ENCODE data around the gene ALDH1A1.

The ALDH1A1 gene

DNA sequence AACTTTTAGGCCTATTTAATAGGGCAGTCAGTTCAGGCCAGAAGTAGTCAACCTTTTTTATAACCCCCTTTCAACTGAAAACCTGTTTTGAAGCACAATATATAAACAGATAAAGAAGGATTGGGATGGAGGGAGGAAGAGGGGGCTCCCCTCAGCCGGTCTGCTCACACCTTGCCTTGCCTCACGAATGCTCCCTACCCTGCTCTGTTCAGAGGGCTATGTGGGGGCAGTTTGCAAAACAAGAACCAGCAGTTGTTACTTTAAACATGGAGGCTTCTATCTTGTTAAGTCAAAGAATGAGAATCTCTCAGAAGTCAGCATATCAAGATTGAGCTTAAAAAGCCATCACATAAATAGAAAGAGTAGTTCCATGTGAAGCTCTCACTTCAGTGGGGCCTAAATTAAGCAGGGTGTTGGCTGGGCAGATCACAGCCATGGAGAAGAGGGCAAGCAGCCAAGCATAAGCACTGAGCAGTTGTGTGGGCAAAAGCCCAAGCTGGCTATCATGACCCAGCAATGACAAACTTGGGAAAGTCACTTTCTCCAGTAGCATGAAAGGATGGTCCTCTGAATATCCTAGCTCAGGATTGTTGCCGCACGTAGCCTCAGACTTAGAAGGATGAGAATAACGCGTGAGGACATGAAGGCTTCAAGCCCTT, 70.6 kb downstream of the ALDH1A1 start:
- TF ChIP-seq TAF1 (IDR thresholded peaks at IDR 0.05; ENCODE audit: borderline replicate concordance, insufficient read depth, low read length) (no peak), FOXP2 (optimal IDR thresholded peaks at IDR 0.05; ENCODE audit: borderline replicate concordance, extremely low read depth, extremely low read length, insufficient read depth) (no peak), SIN3A (IDR thresholded peaks at IDR 0.05; ENCODE audit: borderline replicate concordance, insufficient read depth, low read length) (no peak), POLR2AphosphoS5 (IDR thresholded peaks at IDR 0.05; ENCODE audit: low read depth, low read length) (no peak)
- TF ChIP-seq, protein P1, sequence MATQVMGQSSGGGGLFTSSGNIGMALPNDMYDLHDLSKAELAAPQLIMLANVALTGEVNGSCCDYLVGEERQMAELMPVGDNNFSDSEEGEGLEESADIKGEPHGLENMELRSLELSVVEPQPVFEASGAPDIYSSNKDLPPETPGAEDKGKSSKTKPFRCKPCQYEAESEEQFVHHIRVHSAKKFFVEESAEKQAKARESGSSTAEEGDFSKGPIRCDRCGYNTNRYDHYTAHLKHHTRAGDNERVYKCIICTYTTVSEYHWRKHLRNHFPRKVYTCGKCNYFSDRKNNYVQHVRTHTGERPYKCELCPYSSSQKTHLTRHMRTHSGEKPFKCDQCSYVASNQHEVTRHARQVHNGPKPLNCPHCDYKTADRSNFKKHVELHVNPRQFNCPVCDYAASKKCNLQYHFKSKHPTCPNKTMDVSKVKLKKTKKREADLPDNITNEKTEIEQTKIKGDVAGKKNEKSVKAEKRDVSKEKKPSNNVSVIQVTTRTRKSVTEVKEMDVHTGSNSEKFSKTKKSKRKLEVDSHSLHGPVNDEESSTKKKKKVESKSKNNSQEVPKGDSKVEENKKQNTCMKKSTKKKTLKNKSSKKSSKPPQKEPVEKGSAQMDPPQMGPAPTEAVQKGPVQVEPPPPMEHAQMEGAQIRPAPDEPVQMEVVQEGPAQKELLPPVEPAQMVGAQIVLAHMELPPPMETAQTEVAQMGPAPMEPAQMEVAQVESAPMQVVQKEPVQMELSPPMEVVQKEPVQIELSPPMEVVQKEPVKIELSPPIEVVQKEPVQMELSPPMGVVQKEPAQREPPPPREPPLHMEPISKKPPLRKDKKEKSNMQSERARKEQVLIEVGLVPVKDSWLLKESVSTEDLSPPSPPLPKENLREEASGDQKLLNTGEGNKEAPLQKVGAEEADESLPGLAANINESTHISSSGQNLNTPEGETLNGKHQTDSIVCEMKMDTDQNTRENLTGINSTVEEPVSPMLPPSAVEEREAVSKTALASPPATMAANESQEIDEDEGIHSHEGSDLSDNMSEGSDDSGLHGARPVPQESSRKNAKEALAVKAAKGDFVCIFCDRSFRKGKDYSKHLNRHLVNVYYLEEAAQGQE (IDR thresholded peaks at IDR 0.05; ENCODE audit: insufficient read depth in 1 of 2, low read depth in 2 of 2, low read length in 2 of 2), result no peak

DNA sequence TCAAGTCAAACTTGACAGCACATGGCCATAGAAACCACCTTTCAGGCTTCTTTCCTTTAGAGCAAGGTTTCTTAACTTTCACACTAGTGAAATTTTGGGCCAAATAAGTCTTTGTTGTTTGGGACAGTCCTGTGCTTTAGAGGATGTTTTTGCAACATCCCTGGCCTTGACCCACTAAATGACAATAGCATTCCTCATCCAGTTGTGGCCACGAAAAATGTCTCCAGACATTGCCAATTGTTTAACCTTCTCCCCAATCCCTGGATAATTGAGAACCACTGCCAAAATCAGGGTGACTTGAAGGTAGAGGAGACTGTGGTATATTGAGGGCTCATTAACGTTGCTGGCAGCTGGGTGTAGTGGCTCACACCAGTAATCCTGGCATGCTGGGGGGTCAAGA, 72.0 kb downstream of the ALDH1A1 start:
- TF ChIP-seq FOXP2 (optimal IDR thresholded peaks at IDR 0.05; ENCODE audit: borderline replicate concordance, extremely low read depth, extremely low read length, insufficient read depth) (no peak), POLR2AphosphoS5 (IDR thresholded peaks at IDR 0.05; ENCODE audit: low read depth, low read length) (no peak)
- TF ChIP-seq, protein P1 (IDR thresholded peaks at IDR 0.05; ENCODE audit: insufficient read depth in 1 of 2, low read depth in 2 of 2, low read length in 2 of 2), result no peak

DNA sequence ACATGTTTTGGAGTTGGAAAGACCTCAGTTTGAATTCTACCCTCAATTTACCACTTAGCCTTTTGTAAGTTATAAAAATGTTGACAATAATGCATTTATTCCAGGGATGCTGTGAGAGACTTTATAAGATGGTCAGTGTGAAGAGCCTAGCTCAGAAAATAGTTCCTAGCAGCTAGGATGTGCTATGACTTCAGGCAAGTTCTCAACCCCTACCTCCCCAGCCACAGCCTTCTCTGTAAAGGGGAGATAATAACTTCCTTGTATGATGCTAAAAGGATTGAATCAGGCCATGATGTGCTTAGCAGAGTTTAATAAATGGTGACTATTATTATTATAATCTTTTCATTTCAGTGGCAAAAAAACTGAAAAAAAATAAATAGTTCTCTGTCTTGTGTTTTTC, 77.6 kb downstream of the ALDH1A1 start:
- TF ChIP-seq POLR2AphosphoS5 (IDR thresholded peaks at IDR 0.05; ENCODE audit: low read depth, low read length), result no peak
- TF ChIP-seq, protein P1 (IDR thresholded peaks at IDR 0.05; ENCODE audit: insufficient read depth in 1 of 2, low read depth in 2 of 2, low read length in 2 of 2), result no peak
- TF ChIP-seq TAF1 (IDR thresholded peaks at IDR 0.05; ENCODE audit: borderline replicate concordance, insufficient read depth, low read length), result no peak
- no peak for TF ChIP-seq FOXP2 (optimal IDR thresholded peaks at IDR 0.05; ENCODE audit: borderline replicate concordance, extremely low read depth, extremely low read length, insufficient read depth)
- no peak for TF ChIP-seq SIN3A (IDR thresholded peaks at IDR 0.05; ENCODE audit: borderline replicate concordance, insufficient read depth, low read length)

DNA sequence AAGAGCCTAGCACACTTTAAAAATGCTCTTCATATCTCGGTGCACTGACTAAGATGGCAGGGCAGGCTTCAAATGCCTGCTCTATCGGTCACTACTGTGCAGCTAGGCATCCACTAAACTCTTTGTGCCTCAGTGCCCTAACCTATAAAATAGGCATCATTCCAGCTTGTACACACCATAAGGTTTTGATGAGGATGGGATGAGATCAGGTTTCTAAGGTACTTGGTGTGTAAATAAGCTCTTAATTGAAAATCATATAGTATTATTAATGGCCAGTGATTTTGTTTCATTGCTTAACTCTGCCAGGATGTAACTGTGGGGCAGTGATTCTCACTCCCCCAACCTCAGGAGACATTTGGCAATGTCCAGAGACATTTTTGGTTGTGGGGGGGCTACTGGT, 78.5 kb downstream of the ALDH1A1 start:
- TF ChIP-seq TAF1 (IDR thresholded peaks at IDR 0.05; ENCODE audit: borderline replicate concordance, insufficient read depth, low read length) (no peak), POLR2AphosphoS5 (IDR thresholded peaks at IDR 0.05; ENCODE audit: low read depth, low read length) (no peak), FOXP2 (optimal IDR thresholded peaks at IDR 0.05; ENCODE audit: borderline replicate concordance, extremely low read depth, extremely low read length, insufficient read depth) (no peak), SIN3A (IDR thresholded peaks at IDR 0.05; ENCODE audit: borderline replicate concordance, insufficient read depth, low read length) (no peak)
- TF ChIP-seq, protein P1 (IDR thresholded peaks at IDR 0.05; ENCODE audit: insufficient read depth in 1 of 2, low read depth in 2 of 2, low read length in 2 of 2), result no peak

DNA sequence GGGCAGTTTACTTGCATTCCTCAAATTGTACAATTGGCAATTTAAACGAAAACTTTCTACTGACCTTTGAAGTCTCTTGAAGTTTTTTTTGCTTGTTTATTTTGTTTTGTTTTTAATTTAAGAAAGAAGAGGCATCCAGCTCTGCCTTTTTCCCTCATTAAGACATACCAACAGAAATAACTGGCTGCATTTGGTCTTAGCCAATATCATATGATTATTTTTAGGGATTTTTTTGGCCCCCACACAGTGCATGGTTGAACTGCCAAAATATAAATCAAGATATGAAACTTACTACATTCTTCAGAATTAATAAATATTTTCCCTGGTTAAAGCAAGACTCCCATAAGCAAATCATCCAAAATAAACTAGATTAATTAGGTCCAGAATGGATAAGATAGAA, 79.4 kb downstream of the ALDH1A1 start:
- no peak for TF ChIP-seq FOXP2 (optimal IDR thresholded peaks at IDR 0.05; ENCODE audit: borderline replicate concordance, extremely low read depth, extremely low read length, insufficient read depth)
- TF ChIP-seq SIN3A (IDR thresholded peaks at IDR 0.05; ENCODE audit: borderline replicate concordance, insufficient read depth, low read length), result no peak
- TF ChIP-seq TAF1 (IDR thresholded peaks at IDR 0.05; ENCODE audit: borderline replicate concordance, insufficient read depth, low read length), result no peak
- no peak for TF ChIP-seq POLR2AphosphoS5 (IDR thresholded peaks at IDR 0.05; ENCODE audit: low read depth, low read length)
- TF ChIP-seq, protein P1 (IDR thresholded peaks at IDR 0.05; ENCODE audit: insufficient read depth in 1 of 2, low read depth in 2 of 2, low read length in 2 of 2), result no peak
